Measurements from ENCODE around the gene ZRSR2.
A peak's percentile ranks its signal among the peaks of the same experiment; 100 is the strongest.
"Not testable (repeated sequence)": the region's sequence is repeated elsewhere in the genome, so short reads cannot be mapped to it uniquely, and the experiment has no call there.

The ZRSR2 gene

GRCh38 chrX:15797707-15798106 is 7.4 kb downstream of the ZRSR2 start:
- DNase-seq (ENCODE audit: low read depth in 2 of 2) = no peak

DNA sequence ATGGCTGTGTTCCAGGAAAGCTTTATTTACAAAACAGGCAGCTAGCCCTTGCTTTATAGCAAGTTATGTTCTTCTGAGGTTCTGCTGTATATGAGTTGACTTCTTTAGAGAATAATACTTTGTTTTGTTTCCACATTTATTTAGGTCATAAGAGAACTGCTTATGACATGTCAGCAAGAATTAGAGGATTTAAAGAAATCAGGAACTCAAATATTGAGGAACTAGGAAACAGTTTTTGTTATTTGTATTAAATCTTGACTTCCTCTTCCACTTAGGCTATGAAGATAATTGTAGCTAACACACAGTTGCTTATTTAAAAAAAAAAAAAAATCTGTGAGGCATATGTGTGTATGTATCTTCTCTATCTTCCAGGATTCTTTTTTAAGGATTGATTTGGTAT is 14.3 kb downstream of the ZRSR2 start:
- DNase-seq (ENCODE audit: low read depth in 2 of 2) = no peak

GRCh38 chrX:15808254-15808653 is 18.0 kb downstream of the ZRSR2 start:
- DNase-seq (ENCODE audit: low read depth in 2 of 2) = no peak

DNA sequence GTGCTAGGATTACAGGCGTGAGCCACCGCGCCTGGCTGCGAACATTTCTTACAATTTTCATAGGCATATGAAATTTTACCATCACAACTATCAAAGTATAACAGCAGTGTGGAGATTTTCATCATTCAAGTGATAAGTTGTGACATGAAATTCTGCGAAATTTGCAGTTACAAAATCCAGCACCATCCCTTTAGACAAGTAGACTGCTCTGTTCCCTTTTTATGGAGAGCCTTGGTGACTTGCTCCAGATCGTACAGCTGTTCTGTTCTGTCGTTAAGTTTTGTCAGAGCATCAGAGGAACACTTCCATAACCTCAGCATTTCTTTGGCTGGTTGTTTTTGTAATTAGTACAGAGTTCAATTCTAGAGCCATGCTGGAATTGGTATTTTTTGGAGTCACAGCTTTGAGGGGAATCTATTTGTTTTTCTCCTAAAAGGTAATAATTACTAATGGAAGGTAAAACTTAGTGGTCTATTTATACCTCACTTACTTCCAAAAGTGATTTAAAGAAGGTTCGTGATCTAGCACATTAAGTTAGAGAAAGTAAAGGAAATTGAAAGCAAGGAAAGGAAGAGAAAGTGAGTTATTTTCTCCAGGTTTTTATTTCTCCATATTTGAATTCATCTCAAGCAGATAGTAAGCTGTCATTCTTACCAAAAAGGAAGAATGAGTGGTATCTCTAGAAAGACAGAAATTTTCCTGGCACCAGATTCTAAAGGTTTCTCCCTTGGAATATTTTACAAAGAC is 22.1 kb downstream of the ZRSR2 start:
- DNase-seq (ENCODE audit: low read depth in 2 of 2) = no peak

DNA sequence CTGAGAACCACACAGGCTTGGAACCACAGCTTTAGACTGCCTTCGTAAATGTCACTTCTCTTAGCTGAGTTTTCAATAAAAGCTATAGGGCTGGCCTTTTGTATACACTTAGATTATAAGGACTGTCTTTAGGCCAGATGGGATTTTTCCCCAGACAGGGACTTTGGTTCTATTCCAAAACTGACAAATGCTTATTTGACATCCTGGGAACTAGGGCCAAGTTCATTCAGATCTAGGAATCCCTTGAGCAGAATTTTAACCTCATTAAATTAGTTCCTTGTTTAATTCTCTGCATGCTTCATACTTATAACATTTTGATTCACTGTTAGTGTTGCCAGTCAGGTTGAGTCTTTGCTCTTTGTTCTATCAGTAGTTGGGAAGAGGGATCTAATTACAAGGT is 23.1 kb downstream of the ZRSR2 start:
- no peak for DNase-seq (ENCODE audit: low read depth in 2 of 2)

- no peak for DNase-seq (ENCODE audit: low read depth in 2 of 2)
These were observed 24.6 kb downstream of the ZRSR2 start for GRCh38 chrX:15814771-15815365.

- DNase-seq (ENCODE audit: low read depth in 2 of 2) = peak in 1 of 2 donors; percentile 1
These were observed 25.6 kb downstream of the ZRSR2 start for GRCh38 chrX:15815779-15816437.

GRCh38 chrX:15816438-15816809 is 26.1 kb downstream of the ZRSR2 start:
- DNase-seq (ENCODE audit: low read depth in 2 of 2) = no peak

GRCh38 chrX:15816886-15817285 is 26.6 kb downstream of the ZRSR2 start:
- DNase-seq (ENCODE audit: low read depth in 2 of 2) = peak in 1 of 2 donors; percentile 15

- DNase-seq (ENCODE audit: low read depth in 2 of 2) = peak in 1 of 2 donors; percentile 1
These were observed 30.1 kb downstream of the ZRSR2 start for GRCh38 chrX:15820106-15821073.

DNA sequence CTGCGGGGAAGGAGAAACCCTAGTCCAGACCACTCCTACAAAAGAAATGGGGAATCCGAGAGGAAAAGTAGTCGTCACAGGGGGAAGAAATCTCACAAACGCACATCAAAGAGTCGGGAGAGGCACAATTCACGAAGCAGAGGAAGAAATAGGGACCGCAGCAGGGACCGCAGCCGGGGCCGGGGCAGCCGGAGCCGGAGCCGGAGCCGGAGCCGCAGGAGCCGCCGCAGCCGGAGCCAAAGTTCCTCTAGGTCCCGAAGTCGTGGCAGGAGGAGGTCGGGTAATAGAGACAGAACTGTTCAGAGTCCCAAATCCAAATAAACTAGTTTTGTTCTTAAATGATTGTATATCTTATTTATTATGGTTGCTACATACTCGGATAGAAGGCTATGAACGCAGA is 32.6 kb downstream of the ZRSR2 start:
- DNase-seq (ENCODE audit: low read depth in 2 of 2) = no peak

GRCh38 chrX:15825936-15826335 is 35.7 kb downstream of the ZRSR2 start:
- DNase-seq (ENCODE audit: low read depth in 2 of 2) = no peak

DNA sequence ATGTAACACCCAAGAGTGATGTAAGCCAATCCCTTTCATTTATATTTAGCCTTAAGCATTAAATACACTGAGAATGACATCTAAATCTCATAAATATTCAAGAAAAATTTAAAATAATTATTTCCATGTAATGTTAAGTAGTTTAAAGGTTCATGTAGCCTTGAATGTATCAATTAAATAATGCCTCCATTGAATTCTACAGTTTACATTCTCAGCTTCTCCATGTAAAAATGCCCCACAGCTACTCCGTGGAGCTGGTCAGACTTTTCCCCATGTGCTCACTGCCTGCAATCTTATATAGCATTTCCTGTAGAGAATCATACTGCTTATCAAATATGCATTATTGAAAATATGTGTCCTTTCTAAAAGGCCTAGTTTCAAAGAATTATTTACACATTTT is 38.9 kb downstream of the ZRSR2 start:
- DNase-seq (ENCODE audit: low read depth in 2 of 2) = no peak

DNA sequence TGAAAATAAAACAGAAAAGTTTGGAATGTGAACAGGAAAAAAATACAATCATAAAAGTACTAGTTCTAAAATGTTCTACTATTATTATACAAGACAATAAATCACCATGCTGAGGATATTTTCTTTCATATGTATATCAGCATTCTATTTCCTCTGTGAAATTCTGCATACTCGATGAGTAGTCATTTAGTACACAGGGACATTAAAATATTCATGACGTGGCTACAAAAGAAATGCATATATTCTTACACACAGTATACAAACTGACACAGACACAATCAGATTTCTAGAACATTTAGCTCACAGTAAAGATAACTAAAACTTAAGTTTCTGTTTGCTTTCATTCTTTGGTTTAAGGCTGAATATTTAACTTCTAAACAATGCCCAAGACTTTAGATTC is 41.1 kb downstream of the ZRSR2 start:
- not testable (repeated sequence) for DNase-seq (ENCODE audit: low read depth in 2 of 2)

DNA sequence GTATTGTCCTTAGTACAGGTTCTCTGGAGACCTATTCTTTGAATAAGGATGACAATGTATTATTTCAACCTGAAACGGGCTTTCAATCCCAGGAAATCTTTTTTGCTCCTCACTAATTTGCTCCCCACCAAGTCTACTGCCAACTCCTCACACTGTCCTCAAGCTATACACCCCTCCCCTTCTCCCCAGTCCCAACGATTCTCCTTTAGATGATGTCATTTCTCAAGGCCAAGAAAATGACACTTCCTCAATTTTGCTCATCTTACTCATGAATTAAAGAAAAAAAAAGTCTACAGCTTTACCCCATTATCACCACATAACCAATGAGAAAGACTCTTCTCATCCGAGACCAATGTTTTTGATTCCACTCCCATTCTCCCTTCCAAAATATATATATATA is 43.8 kb downstream of the ZRSR2 start:
- DNase-seq (ENCODE audit: low read depth in 2 of 2) = no peak

- no peak for DNase-seq (ENCODE audit: low read depth in 2 of 2)
These were observed 44.7 kb downstream of the ZRSR2 start for GRCh38 chrX:15834827-15835595.

DNA sequence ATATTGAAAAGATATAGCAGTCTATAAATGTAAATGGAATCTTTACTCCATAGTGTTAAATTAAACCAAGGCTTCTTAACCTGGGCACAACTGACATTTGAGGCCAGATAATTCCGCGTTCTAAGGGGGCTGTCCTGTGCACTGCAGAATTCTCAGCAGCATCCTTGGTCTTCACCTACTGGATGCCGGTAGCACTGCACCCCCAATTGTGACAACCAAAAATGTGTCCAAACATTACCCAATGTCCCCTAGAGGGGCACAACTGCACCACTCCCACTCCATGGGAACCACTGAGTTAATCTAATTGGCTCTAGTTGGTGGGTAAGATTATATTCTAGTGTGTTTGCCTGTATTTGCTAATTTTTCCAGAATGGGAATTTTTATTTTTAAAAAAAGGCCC is 47.7 kb downstream of the ZRSR2 start:
- no peak for DNase-seq (ENCODE audit: low read depth in 2 of 2)

- DNase-seq (ENCODE audit: low read depth in 2 of 2) = no peak
These were observed 51.7 kb downstream of the ZRSR2 start for GRCh38 chrX:15841853-15842516.

DNA sequence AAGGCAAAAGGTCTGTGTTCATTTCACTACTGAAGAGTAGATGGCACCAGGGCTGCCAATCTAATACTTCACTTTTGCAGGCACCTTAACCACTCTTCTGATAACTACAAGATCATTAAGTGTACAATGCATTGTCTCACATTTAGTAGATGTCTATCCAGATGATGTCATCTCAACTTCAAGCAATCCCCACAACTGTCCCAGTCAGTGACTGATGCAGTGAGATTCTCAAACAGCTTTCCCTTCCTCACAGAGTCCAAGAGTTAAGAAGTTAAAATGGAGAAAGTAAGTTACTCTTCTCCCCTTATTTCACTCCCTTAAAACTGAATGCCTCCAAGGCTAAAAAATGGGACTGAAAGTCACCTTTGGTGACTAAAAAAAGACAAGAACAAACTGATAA is 53.7 kb downstream of the ZRSR2 start:
- DNase-seq (ENCODE audit: low read depth in 2 of 2) = no peak

DNA sequence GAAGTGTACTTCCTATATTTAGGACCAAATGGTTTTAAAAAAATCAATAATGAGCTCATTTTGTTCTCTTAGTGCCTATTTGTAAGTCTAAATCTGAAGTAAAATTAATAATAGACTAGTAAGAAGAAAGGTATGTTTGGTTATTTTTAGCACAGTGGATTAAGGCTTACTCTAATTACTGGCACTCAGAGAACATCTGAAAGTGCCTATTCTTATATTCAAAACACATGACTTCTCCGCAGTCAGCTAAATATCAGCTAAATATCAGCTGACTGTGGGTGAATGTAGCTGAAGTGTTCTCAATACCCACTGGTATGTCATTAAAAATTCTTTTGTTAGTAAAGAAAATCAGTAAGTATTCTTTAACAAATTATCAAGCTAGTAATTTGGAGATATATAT is 58.3 kb downstream of the ZRSR2 start:
- DNase-seq (ENCODE audit: low read depth in 2 of 2) = no peak

GRCh38 chrX:15849555-15849954 is 59.3 kb downstream of the ZRSR2 start:
- DNase-seq (ENCODE audit: low read depth in 2 of 2) = no peak

Measured in stimulated activated CD4-positive, alpha-beta T cell treated with anti-CD3 and anti-CD28 coated beads, Interleukin-4, amount 100 ng/mL, for 48 hours (primary cell).